ENCODE results near the gene GADD45G. TPM values are rescaled to one million over a fixed set of nuclear protein-coding genes. Genes with fewer than 3 reads are reported as not detected.

Gene GADD45G
- total RNA-seq, 1 donor from 2014 or later = 1.9 TPM

GRCh38 chr9:89606049-89606623 lies 1.3 kb downstream of the GADD45G start:
- DNase-seq (ENCODE audit: low spot score, unreplicated experiment) = peak; percentile 30

GRCh38 chr9:89606624-89607311 lies 2.0 kb downstream of the GADD45G start:
- peaks cover 22% of the 10 kb centered on the region for H3K4me1 Mint-ChIP-seq (ENCODE audit: low read depth)
- no peaks in the 10 kb centered on the region for H3K36me3 Mint-ChIP-seq (ENCODE audit: insufficient read depth)
- peak overlapping the region; percentile 76 for H3K4me3 Mint-ChIP-seq (ENCODE audit: low read depth)
- DNase-seq (ENCODE audit: low spot score, unreplicated experiment) = no peak
- H3K9me3 Mint-ChIP-seq (ENCODE audit: low read depth) = no peaks in the 10 kb centered on the region
- H3K27ac Mint-ChIP-seq = peak overlapping the region; percentile 72
- TF ChIP-seq CTCF (IDR thresholded peaks at IDR 0.05; ENCODE audit: unreplicated experiment) = no peak
- peaks cover 41% of the 10 kb centered on the region for H3K27me3 Mint-ChIP-seq

More at GRCh38 chr9:89606049-89606623, 1.3 kb downstream of the GADD45G start:
- Mint-ChIP-seq H3K4me1 (ENCODE audit: low read depth) (peaks cover 22% of the 10 kb centered on the region), H3K4me3 (ENCODE audit: low read depth) (peak overlapping the region; percentile 76), H3K27ac (peak overlapping the region; percentile 72), H3K36me3 (ENCODE audit: insufficient read depth) (no peaks in the 10 kb centered on the region), H3K27me3 (peaks cover 39% of the 10 kb centered on the region), H3K9me3 (ENCODE audit: low read depth) (no peaks in the 10 kb centered on the region)
- TF ChIP-seq CTCF (IDR thresholded peaks at IDR 0.05; ENCODE audit: unreplicated experiment) = no peak

- Mint-ChIP-seq H3K9me3 (ENCODE audit: low read depth) (peaks cover 3% of the 10 kb centered on the region), H3K27ac (no peak overlapping the region), H3K36me3 (ENCODE audit: insufficient read depth) (no peaks in the 10 kb centered on the region), H3K4me3 (ENCODE audit: low read depth) (no peak overlapping the region), H3K27me3 (peaks cover 52% of the 10 kb centered on the region), H3K4me1 (ENCODE audit: low read depth) (peaks cover 19% of the 10 kb centered on the region)
- DNase-seq (ENCODE audit: low spot score, unreplicated experiment) = no peak
- TF ChIP-seq CTCF (IDR thresholded peaks at IDR 0.05; ENCODE audit: unreplicated experiment) = no peak
Observed at GRCh38 chr9:89608641-89609335, 4.0 kb downstream of the GADD45G start.

GRCh38 chr9:89609426-89610006 lies 4.7 kb downstream of the GADD45G start:
- Mint-ChIP-seq H3K9me3 (ENCODE audit: low read depth) (peaks cover 3% of the 10 kb centered on the region), H3K27me3 (peaks cover 57% of the 10 kb centered on the region)

More at GRCh38 chr9:89609426-89610006, 4.7 kb downstream of the GADD45G start:
- no peak for TF ChIP-seq CTCF (IDR thresholded peaks at IDR 0.05; ENCODE audit: unreplicated experiment)
- no peak for DNase-seq (ENCODE audit: low spot score, unreplicated experiment)
- Mint-ChIP-seq H3K27ac (no peak overlapping the region), H3K36me3 (ENCODE audit: insufficient read depth) (no peaks in the 10 kb centered on the region), H3K4me3 (ENCODE audit: low read depth) (no peak overlapping the region), H3K4me1 (ENCODE audit: low read depth) (peaks cover 17% of the 10 kb centered on the region)

All from progenitor cell of endocrine pancreas (in vitro differentiated cells).